PFSK-1 (cell line): ENCODE measurements around the gene CDC123.

Experiments
- POLR2AphosphoS5 ChIP-seq: IDR thresholded peaks from 2 replicates; pipeline ENCODE4 v1.6.1; 2012; ENCODE audit warnings: low read depth, mild to moderate bottlenecking, control low read depth, low read length, moderate library complexity
- TF ChIP-seq, protein P1 (sequence below), 2 experiments: IDR thresholded peaks; 2 replicates each; pipeline versions ENCODE4 v1.6.1 to v1.8.0; 2011 to 2012; ENCODE audit warnings: low read depth in 2 of 2, low read length in 2 of 2, control low read depth in 1 of 2, inconsistent platforms in 1 of 2, mild to moderate bottlenecking in 1 of 2, moderate library complexity in 1 of 2; ENCODE audit not compliant: insufficient read depth in 1 of 2

DNA sequence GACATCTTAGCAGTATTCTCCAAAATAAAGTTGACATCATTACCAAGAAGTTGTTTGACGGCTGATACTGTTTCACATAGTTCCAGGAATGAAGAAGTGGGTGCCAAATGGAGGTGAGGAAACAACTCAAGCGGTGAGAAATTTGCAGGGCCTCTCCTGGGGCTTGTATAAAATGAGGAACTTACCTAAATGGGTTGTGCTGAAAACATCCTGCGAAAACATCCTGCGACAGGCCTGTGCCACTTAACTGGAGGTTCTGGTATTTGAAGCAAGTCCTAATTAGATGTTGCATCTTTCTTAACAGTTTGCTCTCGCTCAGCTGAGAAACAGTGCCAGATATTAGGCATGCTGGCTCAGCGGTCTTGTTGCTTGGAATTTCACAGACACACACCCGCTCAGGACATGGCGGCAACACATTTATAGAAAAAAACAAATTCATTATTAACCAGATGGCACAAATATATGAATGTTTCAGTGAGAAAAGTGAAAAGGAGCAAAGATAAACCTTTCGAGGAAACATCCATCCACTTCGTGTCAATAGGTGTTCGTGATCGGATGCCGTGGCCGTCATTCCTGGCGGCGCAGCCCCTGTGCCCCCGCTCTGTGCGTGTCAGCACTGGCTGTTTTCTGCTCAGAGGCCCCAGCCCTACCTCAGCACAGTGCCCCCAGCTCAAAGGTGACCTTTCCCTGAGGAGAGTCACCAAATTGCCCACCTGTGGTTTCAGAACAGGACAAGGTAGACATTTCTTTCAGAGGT lies 48.1 kb downstream of the CDC123 start:
- no peak for TF ChIP-seq POLR2AphosphoS5
- TF ChIP-seq, protein P1, sequence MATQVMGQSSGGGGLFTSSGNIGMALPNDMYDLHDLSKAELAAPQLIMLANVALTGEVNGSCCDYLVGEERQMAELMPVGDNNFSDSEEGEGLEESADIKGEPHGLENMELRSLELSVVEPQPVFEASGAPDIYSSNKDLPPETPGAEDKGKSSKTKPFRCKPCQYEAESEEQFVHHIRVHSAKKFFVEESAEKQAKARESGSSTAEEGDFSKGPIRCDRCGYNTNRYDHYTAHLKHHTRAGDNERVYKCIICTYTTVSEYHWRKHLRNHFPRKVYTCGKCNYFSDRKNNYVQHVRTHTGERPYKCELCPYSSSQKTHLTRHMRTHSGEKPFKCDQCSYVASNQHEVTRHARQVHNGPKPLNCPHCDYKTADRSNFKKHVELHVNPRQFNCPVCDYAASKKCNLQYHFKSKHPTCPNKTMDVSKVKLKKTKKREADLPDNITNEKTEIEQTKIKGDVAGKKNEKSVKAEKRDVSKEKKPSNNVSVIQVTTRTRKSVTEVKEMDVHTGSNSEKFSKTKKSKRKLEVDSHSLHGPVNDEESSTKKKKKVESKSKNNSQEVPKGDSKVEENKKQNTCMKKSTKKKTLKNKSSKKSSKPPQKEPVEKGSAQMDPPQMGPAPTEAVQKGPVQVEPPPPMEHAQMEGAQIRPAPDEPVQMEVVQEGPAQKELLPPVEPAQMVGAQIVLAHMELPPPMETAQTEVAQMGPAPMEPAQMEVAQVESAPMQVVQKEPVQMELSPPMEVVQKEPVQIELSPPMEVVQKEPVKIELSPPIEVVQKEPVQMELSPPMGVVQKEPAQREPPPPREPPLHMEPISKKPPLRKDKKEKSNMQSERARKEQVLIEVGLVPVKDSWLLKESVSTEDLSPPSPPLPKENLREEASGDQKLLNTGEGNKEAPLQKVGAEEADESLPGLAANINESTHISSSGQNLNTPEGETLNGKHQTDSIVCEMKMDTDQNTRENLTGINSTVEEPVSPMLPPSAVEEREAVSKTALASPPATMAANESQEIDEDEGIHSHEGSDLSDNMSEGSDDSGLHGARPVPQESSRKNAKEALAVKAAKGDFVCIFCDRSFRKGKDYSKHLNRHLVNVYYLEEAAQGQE (IDR thresholded peaks at IDR 0.05; ENCODE audit: insufficient read depth in 1 of 2, low read depth in 2 of 2, low read length in 2 of 2), result no peak
